HG03469 (cell line): ENCODE measurements around the gene KIN.
"Not testable (repeated sequence)": the region's sequence is repeated elsewhere in the genome, so short reads cannot be mapped to it uniquely, and the experiment has no call there.

Source experiments
- ATAC-seq: cut with Tn5 transposase; IDR thresholded peaks from one replicate; pipeline ENCODE4 v1.9.1; 2021; ENCODE audit warnings: mild to moderate bottlenecking, moderate library complexity, moderate number of reproducible peaks; ENCODE audit not compliant: unreplicated experiment

Gene KIN

DNA sequence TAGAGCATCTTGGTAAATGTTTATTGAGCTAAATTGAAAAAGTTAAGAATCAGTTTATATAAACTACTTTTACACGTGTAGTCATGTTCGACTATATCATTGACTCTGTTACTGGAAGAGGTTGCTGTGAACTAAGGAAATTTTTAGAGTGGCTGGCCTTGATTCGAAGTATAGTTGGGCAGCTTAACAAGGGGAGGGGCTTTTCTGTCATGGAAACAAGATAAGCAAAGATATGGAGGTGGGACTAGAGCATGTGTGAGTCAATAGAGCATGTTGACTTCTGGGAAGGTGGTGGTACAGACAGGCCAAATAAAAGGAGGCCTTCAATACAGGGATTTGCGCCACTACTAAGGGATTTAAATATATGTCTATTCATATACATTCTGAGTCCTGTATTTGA is 7.8 kb upstream of the KIN start:
- no peak for ATAC-seq

DNA sequence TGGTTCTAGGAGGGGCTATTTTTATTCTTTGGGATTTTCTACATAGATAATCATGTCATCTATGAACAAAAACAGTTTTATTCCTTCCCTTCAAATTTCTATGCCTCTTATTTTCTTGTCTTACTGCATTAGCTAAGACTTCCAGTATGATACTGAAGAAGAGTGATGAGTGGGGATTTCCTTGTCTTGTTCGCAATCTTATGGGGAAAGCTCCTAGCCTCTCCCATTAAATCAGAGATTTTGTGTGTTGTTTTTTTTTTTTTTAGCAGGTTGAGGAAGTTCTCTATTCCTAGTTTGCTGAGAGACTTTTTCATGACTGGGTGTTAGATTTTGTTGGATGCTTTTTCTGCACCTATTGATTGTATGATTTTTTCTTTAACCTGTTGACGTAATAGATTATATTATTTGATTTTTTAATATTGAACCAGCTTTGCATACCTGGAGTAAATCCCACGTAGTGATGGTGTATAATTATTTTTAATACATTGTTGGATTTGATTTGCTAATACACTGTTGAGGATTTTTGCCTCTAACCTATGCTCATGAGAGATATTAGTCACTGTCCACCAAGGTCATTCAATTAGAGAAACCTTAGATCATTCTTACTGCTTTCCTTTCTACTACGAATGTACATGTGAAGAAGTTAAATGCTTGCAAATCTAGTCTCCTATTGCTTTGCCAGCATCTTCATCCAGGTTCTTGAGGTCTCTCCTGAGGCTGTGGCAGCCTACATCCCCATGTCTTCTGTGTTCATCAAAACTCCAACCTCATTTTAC is 6.6 kb upstream of the KIN start:
- no peak for ATAC-seq

DNA sequence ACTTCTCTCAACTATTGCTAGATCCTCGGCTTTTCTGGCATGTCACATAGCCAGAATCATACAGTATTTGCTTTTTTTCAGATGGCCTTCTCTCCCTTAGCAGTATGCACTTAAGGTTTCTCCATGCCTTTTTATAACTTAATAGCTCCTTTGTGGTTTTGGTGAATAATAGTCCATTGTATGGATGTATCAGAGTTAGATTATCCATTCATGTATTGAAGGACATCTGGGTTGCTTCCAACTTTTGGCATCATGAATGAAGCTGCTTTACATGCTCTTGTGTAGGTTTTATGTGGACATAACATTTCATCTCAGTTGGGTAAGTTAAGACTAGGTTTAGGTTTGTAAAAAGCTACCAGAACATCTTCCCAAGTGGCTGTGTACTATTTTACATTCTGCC is 4.7 kb upstream of the KIN start:
- no peak for ATAC-seq

DNA sequence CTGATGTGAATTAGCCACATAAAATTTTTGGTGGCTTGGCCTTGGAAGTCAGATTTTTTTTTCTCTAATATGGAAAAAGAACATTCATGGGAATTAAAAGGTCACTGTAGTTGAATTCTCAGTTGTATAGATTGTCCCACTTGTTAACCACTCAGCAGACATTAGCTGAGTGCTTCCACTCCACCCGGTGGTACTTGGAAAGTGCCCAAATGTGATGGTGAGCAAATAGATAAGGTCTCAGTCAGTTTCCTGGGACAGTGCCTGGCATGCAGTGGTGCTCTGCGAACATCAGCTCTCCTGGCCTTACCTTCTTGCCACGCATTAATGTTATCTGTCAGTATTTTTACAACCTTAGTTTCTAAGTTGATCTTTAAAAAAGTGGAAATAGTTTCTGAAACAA is 1.6 kb upstream of the KIN start:
- no peak for ATAC-seq

DNA sequence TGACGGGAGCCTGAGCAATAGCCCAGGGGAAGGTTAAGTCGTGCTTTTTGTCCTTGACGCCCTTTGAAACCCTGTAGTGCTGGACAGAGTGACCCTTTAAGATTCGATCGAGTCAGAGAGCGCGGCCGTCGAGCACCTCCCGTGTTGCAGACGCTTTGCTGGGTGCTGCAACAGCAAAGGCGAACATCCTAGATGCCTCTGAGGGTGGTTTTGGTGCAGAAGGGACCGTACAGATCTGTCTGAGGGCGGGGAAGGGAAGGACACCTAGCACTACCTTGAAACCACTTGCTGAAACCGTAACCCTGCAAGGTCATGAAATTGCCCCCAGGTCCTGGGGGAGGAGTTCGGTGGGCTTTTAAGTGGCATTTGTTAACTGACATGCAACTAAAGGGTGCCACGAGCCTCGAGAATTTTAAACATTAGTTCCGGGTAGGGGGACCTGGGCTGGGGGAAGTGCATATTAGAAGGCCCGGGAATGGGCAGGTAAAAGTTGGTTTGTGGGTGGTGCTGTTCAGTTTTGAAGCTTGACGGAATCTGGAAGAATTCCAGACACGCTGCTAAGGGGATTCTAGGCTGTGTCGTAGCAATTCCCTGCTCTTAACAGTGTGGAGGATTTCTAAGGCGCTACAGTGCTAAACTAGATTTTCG is 970 bp upstream of the KIN start:
- ATAC-seq = peak; percentile 7

DNA sequence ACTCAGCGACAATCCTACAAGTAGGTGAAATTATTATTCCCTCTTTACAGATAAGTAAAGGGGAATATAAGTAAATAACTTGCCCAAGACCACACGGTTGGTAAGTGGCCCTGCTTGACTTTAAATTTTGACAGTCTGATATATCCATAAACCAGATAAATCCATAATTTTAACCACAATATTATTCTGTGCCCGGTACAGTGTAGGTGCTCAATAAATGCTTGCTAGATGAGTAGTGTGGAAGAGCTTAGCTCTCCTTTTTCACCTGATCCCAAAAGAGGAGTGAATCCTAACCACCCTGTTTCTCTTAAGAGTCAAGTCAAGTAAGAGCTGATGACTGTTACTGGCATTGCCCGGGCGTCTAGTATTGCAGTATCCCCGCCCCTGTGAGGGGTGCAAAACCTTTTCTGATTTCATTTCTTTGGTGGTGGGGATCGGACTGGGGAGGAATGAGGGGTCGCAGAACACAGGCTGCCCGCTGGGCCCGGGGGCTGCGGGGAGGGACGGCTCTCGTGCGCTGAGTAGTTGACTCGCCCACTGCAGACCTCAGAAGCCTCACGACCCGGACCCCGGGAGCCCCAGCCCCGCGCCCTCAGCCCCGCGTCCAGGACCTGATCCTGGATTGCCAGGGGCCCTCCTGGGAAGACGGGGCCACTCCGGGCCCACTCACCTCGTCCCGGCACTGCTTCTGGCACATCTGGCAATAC is 490 bp downstream of the KIN start:
- no peak for ATAC-seq

DNA sequence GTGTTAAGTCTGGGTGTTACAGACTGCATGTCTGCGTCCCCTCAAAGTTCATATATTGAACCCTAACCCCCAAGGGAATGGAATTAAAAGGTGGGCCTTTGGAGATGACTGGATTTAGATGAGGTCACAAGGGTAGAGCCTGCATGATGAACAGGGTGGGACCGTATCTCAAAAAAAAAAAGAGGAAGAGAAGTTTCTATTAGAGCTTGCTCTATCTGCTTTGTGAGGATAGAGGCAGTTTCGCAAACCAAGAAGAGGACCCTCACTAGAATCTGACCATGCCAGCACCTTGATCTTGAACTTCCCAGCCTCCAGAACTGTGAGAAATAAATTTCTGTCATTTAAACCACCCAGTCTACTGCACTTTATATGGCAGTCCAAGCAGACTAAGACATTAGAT is 1.4 kb downstream of the KIN start:
- ATAC-seq = no peak

DNA sequence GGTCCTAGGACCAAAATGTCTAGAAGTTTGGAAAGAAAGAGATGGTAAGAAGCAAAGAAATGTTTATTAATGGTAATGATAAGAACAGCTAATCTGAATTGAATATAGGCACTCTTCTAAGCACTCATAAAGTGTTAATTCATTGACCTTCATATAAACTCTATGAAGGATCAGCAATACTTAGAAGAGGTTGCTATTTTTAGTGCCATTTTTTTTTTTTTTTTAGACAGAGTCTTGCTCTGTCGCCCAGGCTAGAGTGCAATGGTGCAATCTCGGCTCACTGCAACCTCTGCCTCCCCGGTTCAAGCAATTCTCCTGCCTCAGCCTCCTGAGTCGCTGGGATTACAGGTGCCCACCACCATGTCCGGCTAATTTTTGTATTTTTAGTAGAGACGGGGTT is 5.6 kb downstream of the KIN start:
- not testable (repeated sequence) for ATAC-seq

DNA sequence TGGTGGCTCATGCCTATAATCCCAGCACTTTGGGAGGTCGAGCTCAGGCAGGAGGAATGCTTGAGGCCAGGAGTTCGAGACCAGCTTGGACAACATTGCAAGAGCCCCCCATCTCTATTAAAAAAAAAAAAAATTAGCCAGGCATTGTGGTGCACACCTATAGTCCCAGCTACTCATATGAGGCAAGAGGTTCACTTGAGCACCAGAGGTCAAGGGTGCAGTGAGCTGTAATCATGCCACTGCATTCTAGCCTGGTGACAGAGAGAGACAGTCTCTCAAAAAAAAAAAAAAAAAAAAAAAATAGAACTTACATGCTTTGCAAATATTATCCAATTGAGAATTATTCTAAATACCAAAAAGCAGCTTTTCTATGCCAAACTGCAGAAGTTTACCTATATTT is 11.0 kb downstream of the KIN start:
- no peak for ATAC-seq

DNA sequence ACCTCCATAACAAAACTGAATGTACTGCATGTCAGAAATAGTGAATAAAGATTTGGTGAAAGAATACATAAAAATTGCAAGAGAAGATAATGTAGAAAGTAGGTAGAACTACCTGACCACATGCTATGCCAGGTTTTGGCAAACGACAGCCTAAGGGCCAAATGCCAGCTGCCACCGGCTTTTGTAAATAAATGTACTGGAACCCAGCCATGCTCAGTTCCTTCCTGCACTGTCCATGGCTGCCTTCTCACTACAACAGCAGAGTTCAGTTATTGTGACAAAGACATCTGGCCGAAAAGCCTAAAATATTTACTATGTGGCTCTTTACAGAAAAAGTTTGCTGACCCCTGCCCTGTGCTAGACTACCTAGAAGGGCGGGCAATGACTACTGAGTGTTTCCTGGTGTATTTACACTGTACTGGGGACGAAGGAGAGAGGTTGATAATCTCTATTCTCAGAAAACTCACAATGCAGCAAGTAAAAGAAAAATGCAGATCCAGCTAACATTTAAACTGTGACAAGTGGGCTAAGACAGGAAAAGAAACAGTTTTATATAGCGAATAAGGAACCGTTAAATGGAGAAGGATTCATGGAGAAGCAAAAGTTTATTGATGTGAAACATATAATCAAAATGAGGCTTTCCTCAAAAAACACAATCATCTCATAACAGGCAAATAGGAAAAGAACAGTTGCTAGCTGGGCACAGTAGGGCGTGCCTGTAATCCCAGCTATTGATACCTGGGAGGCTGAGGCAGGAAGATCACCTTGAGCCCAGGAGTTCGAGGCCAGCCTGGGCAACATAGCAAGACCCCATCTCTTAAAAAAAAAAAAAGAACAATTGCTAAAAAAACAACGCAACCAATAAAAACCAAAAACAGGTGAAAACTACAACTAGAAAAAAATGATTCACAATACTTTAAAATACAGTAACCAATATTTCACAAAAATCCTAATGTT is 13.7 kb downstream of the KIN start:
- ATAC-seq = no peak

DNA sequence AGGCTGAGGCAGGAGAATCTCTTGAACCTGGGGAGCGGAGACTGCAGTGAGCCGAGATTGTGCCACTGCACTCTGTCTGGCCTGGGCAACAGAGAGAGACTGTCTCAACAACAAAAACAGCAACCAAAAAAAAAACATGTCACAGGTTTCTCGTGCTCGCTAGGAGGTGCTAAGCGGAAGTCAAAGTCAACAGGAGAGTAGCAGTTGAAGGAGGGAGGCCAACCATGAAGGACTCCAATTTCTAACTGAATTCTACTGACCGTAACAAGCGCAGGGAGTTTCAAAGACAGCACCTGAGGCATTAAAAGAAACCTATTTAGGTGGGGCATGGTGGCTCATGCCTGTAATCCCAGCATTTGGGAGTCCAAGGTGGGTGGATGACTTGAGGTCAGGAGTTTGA is 19.4 kb downstream of the KIN start:
- no peak for ATAC-seq

DNA sequence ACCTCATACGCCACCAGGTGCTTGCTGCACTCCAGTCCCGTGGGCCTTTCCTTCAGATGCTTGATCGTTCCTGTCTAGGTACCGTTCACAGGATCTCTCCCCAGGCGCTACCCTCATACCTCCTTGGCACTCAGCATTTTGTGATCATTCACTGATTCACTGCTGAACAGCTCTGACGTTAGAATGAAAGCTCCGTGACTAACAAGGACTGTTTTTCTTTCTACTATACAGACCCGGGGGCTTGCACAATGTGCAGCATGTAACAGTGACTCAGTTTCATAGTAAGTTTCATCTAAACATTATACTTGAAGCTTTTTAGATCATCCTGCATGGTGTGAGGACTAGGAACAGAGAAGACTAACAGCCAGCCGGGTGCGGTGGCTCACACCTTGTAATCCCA is 20.6 kb downstream of the KIN start:
- no peak for ATAC-seq

DNA sequence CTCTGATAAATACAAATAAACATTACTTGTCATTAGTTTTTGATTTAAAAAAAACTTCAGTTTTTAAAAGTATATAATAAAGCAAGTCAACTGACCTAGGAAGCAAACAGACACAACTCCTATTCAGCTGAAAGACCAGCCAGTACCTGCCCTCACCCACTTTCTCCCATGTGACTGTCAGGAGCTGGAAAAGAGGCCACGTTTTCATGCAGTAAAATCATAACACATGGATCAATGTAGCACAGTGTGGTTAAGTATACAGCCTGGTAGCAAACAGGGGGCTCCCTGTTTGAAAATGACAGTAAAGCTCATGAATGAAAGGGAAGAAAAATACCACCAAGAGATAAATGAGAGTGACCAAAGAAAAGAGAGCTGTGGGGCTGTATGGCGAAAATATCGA is 21.6 kb downstream of the KIN start:
- no peak for ATAC-seq

DNA sequence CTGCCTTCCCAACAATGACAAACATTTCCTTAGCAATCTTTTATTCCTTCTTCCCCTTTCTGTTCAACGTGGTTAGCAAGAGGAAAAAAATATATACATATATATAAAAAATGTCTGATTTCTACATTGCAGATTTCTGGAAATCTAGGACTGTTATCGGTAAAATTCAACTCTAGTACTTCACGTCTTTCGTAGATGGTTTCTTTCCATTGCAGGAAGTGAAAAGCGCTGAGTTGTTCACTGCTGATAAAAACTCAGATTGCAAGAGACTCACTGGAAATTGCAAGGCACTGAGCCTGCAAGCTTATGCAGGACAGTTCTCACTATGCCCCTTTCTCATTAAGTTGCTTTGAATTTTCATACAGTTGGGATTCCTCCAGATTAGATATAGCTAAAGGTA is 23.9 kb downstream of the KIN start:
- no peak for ATAC-seq

DNA sequence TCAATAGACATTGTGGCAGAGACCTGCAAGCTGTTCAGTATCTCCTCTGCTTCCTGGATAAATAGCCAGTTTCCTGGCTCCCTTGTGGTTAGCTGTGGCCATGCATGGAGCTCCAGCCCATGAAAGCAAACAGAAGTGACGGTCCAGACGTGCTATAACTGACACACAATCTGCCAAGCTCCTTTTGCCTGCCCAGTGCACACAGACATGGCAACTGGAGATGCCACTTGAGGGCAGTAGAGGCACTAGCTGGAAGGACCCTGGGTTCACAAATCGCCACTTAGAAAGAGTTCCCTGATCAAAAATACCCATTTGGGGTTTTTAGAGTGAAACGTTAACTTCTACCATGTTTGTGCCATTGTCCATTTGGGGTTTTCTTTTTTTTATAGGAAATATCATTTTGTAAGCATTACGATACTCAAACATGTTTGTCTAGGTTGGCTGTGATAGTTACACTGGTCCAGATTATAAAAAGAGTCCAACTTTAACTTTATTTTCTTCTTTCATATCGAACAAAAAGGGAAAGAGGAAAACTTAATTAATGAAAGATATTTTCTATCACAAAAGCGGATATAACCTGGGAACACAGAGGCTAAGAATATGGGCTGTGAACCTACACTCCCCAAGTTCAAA is 31.3 kb downstream of the KIN start:
- ATAC-seq = no peak

DNA sequence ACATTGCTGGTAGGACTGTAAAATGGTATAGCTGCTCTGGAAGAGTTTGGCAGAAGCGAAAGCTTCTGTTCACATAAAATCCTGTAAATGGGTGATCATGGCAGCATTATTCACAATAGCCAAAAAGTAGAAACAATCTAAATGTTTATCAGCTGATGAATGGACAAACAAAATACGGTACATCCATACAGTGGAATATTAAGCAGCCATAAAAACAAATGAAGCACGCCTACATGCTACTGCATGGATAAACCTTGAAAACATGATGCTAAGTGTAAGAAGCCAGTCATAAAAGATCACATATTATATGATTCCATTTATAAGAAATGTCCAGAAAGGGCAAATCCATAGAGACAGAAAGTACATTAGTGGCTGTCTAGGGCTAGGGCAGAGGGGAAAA is 32.7 kb downstream of the KIN start:
- ATAC-seq = no peak

DNA sequence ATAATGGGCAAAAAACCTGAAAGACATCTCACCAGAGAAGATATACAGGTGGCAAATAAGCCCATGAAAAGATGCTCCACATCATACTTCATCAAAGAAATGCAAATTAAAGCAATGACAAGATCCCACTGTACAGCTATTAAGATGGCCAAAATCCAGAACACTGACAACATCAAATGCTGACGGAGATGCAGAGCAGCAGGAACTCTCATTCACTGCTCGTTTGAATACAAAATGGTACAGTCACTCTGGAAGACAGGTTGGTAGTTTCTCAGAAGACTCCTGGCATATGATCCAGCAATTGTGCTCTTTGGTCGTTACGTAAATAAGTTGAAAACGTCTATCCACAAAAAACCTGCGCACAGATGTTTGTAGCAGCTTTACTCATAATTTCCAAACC is 35.5 kb downstream of the KIN start:
- no peak for ATAC-seq

DNA sequence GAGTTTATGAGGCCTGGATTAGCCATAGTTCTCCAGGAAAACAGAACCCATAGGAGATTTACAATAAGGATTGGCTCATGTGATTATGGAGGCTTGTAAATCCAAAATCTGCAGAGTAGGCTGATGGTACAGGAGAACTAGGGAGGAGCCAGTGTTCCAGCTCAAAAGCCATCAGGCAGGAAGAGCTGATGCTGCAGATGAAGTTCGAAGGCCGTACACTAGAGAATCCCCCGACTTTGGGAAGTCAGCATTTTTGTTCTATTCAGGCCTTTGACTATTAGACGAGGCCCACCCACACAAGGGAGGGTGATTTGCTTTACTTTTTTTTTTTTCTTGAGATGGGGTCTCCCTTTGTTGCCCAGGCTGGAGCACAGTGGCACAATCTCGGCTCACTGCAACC is 37.6 kb downstream of the KIN start:
- no peak for ATAC-seq

DNA sequence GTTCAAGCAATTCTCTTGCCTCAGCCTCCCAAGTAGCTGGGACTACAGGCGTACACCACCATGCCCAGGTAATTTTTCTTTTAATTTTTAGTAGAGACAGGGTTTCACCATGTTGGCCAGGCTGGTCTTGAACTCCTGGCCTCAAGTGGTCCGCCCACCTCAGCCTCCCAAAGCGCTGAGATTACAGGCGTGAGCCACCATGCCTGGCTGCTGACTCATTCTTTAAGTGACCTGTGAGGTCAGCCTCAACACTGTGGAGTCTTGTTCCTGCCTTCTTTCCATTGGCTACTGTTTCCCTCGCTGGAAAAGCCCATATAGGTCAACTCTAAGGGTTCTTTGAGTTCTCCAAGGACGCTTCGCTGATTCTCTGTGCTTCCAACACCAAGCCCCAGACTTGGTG is 39.2 kb downstream of the KIN start:
- ATAC-seq = not testable (repeated sequence)

DNA sequence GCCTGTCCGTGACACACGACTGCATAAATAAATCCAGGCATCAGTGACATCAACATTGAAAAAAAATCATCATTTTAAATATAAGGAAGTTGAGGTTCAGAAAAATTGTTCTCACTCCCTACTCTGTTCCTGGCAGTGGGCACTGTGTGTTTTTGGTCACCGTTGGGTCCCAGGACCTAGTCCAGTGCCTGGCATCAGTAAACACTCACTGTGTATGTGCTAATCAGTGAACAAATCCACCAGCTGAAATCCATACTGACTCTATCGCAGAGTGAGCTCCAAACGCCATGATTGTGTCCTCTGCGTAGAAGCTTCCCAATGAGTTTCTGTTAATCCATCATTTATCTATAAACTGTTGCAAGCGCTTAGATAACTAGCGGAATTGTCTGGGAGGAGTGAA is 43.5 kb downstream of the KIN start:
- ATAC-seq = no peak
